GM13976 (cell line): ENCODE measurements around the gene JAG2.

Source experiments
- DNase-seq: peaks from one replicate; pipeline ENCODE4 v3.0.0; 2012; ENCODE audit warnings: low spot score
- CTCF ChIP-seq: IDR thresholded peaks from 2 replicates; pipeline ENCODE4 v1.5.1; 2012; ENCODE audit warnings: borderline replicate concordance, mild to moderate bottlenecking; ENCODE audit not compliant: insufficient read depth; ENCODE audit errors: extremely low read depth, missing control alignments, control extremely low read depth
- in situ Hi-C: fragments of 300-500 bp; cut with MboI; formaldehyde crosslinking; loops from one replicate; pipeline ENCODE4 v1.12.0; 2022; ENCODE audit warnings: low sequenced_read_pairs, mixed read lengths, inconsistent platforms; ENCODE audit not compliant: unreplicated experiment

The JAG2 gene

GRCh38 chr14:105151838-105152793 is 16.5 kb downstream of the JAG2 start:
- no peak for DNase-seq
- no peak for TF ChIP-seq CTCF
- in situ Hi-C loops: no loop called here

GRCh38 chr14:105151084-105151837 is 17.3 kb downstream of the JAG2 start:
- no peak for DNase-seq
- in situ Hi-C loops: no loop called here
- no peak for TF ChIP-seq CTCF

- in situ Hi-C loops: no loop called here
- TF ChIP-seq CTCF: no peak
Measured at GRCh38 chr14:105150368-105151083, 18.1 kb downstream of the JAG2 start.

GRCh38 chr14:105150026-105150367 is 18.6 kb downstream of the JAG2 start:
- no peak for DNase-seq
- in situ Hi-C loops: no loop called here
- TF ChIP-seq CTCF: no peak

More at GRCh38 chr14:105150368-105151083, 18.1 kb downstream of the JAG2 start:
- no peak for DNase-seq

- no peak for DNase-seq
- in situ Hi-C loops: no loop called here
- no peak for TF ChIP-seq CTCF
Measured at GRCh38 chr14:105149146-105149781, 19.3 kb downstream of the JAG2 start.
